ENCODE measurements around the gene PTGDR2.

The PTGDR2 gene

GRCh38 chr11:60855726-60856633 lies at the start of gene PTGDR2:
TSS of gene PTGDR2 (minus strand) at chr11:60855950. CDS start at chr11:60853722, 2,228 bp downstream.
- no peak for DNase-seq

- DNase-seq = no peak
Measured at GRCh38 chr11:60905047-60905446, 49.3 kb upstream of the PTGDR2 start.

GRCh38 chr11:60902625-60903024 lies 46.9 kb upstream of the PTGDR2 start:
- DNase-seq = no peak

GRCh38 chr11:60900673-60901404 lies 45.1 kb upstream of the PTGDR2 start:
- no peak for DNase-seq

- DNase-seq = no peak
Measured at GRCh38 chr11:60899977-60900376, 44.2 kb upstream of the PTGDR2 start.

- no peak for DNase-seq
Measured at GRCh38 chr11:60899046-60899936, 43.5 kb upstream of the PTGDR2 start.

GRCh38 chr11:60897496-60897895 lies 41.7 kb upstream of the PTGDR2 start:
- no peak for DNase-seq

- DNase-seq = no peak
Measured at GRCh38 chr11:60895687-60896086, 39.9 kb upstream of the PTGDR2 start.

GRCh38 chr11:60891103-60891741 lies 35.5 kb upstream of the PTGDR2 start:
- peak; percentile 38 for DNase-seq

- no peak for DNase-seq
Measured at GRCh38 chr11:60890696-60891095, 34.9 kb upstream of the PTGDR2 start.

GRCh38 chr11:60889869-60890311 lies 34.1 kb upstream of the PTGDR2 start:
- no peak for DNase-seq

- peak; percentile 75 for DNase-seq
Measured at GRCh38 chr11:60887556-60887955, 31.8 kb upstream of the PTGDR2 start.

GRCh38 chr11:60880643-60881282 lies 25.0 kb upstream of the PTGDR2 start:
- no peak for DNase-seq

- DNase-seq = peak; percentile 33
Measured at GRCh38 chr11:60879971-60880588, 24.3 kb upstream of the PTGDR2 start.

- no peak for DNase-seq
Measured at GRCh38 chr11:60879104-60879503, 23.4 kb upstream of the PTGDR2 start.

GRCh38 chr11:60878245-60879101 lies 22.7 kb upstream of the PTGDR2 start:
- DNase-seq = no peak

GRCh38 chr11:60876168-60876485 lies 20.4 kb upstream of the PTGDR2 start:
- no peak for DNase-seq

- DNase-seq = no peak
Measured at GRCh38 chr11:60875366-60876167, 19.8 kb upstream of the PTGDR2 start.
